GM18873 (cell line): Measurements from ENCODE around the gene SOX18.
A peak's percentile ranks its signal among the peaks of the same experiment; 100 is the strongest.

Experiments used
- ATAC-seq: cut with Tn5 transposase; IDR thresholded peaks from one replicate; pipeline ENCODE4 v1.9.1; 2021; ENCODE audit warnings: mild to moderate bottlenecking, moderate library complexity, moderate number of reproducible peaks; ENCODE audit not compliant: unreplicated experiment, low FRiP score

The SOX18 gene

GRCh38 chr20:64069209-64069613, 19.8 kb upstream of the SOX18 start:
- no peak for ATAC-seq

DNA sequence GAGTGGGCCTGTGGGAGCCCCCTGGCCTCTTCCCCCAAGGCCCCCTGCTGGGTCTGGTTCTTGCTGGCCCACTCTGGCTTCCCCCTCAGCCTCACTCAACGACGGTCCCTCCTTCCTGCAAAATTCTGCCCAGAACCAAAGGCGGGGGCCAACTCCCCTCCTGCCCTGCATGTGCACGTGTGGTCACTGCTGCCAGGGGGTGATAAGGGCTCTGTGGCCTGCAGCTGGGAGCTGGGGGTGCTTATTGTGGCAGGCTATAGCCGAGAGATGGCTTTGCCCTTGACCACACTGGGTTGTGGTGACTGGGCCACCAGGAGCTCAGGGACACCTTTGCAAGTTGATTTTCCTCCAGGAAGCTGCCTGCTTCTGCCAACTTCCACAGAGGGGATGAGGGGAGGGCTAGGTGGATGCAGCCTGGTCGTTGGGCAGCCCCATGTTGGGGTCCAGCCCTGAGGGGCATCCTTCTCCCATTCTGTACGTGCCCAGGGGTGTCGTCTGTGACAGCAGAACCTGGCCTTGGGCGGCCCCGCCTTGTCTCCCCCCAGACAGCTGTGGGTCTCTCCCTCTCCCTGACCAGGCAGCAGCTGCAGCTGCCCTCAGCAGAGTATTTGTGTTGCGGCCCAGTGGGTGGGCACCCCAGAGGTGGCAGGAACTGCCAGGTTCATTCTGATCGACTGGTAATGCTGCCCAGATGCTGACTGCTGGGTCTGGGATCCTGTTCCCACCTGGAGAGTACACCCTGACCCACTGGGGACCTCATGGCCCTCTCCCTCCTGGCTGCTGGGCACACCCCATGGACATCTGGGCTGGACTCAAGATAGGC, 19.2 kb upstream of the SOX18 start:
- ATAC-seq = no peak

DNA sequence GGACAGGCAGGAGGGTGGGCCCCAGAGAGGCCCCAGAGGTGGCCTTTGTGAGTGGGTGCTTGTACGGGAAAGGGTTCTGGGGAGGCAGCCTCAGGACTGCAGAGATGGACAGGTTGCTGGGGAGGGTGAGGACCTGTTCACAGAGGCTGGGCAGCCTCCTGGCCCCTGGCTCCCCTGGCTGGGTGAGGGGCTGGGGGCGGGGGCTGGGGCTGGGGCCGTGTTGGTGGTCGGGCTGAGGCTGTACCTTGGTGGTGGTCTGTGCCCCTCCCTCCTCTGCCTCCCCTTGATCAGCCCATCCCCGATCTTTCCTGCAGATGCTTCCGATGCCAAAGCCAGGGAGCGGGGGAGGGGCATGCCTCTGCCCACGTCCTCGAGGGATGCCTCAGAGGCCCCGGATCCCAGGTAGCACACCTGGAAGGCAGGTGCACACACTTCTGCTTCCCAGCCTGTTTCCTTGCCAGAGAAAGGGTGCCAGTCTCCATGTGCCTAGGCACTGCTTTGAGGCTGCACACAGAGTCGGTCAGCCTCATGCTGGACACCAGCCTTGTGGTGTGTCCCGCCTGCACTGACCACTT, 18.4 kb upstream of the SOX18 start:
- no peak for ATAC-seq

- ATAC-seq = no peak
Measured at GRCh38 chr20:64067005-64067632, 17.7 kb upstream of the SOX18 start.

DNA sequence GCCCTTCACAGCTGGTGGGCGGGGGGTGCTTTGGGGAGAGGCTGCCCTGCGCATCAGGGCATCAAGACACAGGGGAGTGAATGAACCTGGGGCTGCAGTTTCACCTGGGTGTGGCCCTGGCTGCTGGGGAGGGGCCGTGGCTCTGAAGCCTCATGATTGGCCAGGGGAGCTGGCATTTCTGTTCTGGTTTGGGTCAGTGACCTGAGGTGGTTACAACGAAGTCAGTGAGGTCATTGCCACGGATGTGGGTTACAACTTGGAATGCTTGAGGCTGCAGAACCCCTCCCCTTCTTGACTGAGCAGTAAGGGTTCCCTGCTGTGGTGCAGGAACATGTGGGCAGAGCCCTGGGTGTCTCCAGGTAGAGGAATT, 16.5 kb upstream of the SOX18 start:
- peak; percentile 39 for ATAC-seq

DNA sequence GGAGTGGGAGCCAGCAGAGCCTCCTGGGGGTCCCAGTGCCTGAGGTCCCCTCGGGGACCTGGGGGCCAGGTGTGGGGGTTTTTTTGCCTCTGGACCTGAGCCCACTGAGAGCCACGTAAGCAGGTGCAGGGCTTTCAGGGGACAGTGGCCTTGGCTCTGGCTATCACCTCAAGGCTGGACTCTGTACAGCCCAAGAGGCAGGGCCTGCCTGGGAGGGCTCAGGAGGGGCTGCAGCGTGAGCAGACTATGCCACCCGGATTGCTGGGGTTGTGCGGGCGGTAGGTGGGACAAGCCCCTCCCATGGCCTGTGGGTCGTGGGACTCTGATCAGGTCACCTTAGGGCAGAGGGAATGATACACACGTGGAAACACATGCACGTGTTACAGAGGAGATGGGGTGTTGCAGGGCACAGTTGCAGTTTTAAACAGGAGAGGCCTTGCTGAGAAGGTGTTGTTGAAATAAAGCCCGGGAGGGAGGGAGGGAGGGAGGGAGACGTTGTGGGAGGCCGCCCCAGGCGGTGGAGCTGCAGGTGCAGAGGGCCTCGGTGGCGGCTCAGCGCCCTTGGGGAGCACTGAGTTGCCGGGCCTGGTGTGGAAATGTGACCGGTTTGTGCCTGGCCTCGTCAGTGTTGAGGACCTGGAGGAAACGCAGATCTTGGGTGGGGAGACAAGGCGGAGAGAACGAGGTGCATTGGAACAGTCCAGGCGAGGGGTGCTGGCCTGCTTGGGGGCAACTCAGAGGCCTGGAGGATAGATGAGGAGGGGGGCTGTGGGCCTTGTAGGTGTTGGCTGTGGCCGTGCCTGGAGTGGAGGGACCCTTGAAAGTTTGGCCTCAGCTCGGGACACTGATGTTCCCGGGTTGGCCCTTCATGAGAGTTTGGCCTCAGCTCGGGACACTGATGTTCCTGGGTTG, 15.9 kb upstream of the SOX18 start:
- no peak for ATAC-seq

DNA sequence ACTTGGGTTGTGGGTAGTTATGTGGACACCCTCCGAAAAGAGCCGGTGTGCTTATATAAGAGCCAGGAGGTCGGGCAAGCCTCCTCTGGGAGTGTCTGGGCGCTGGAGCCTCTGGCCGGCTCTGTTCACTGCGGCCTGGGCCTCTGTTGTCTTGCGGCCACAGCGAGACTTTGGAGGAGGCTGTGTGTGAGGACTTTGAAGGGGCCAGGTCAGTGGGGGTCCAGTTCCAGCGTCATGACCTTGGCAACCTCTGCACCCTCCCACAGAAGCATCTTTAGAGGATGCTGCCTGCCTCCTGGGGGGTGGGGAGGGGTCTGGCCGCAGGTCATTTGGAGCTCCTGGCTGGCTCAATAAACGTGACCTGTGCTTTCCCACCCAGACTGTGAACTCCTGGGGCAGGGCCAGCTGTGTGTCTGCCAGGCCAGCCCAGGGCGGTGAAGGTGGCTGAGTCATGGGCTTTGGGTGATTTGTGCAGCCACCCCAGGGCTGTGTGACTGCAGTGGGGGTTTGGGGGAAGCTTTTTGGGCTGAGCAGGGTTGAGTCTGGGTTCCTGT, 14.8 kb upstream of the SOX18 start:
- no peak for ATAC-seq

DNA sequence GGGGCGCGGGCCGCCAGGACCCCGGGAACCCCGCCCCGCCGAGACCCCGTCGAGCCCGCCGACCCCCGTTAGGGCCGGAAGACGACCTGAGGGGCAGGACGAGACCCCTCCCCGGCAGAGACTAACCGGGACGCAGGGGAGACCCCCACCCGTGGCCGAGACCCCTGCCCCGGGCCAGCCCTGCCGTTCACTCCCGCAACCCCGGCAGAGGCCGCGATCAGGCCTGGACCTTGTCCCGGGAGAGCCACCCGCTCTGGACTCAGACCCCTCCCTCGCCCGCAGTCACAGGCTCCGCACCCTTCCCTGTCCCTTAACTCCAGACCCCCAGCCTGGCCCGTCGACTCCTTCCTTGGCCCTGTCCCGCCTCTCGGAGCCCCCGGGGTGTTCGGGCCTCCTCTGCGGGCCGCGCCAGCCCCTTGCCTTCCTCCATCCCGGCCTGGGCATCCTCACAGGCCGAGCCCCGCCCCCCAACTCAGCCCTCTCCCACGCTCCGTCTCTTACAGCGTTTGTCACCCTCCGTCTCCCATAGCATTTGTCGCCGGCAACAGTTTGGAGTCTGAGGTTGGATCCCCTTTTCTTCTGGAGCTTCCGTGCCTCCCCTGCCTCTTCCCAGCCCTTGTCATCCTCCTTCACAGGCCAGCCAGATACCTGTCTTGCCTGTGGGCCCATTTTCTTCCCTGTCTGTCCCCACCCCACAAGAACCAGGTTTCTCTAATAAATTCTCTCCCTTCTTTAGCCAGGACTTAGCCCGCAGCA, 14.1 kb upstream of the SOX18 start:
- no peak for ATAC-seq

DNA sequence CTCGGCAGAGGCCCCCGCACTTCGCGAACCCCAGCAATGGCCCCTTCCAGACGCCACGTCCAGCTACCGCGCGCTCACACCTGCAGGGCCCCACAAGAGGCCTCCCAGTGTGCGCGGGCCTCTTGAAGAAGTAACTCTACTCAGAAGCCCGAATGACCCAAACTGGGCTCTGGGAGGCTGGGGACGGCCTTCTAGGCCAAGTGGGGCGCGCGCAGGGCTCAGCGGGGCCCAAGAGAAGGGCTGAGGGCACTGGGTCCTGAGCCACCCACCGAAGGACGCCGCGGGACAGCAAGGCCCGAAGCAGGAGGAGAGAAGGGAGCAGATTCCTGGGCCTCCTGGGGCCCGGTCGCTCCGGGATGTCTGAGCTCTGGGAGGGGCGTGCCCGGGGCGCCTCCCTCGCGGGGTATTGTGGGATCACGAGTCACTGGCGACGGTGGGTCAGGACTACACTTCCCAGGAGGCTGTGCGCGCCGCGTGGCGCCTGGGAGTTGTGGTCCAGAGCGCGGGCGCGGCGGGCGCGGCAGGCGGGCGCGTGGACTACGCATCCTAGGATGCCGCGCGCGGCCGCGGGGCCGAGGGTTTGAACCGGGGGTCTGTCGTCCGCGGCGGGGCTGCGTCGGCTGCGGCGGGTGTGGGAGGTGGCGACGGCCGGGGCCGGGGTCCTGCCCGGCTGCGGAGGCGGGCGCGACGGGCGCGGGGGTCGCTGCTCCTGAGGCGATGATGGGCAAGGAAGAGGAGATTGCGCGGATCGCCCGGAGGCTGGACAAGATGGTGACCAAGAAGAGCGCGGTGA, 13.4 kb upstream of the SOX18 start, which contains the start of gene TCEA2:
Gene TCEA2 (plus strand): TSS at position 603 of the 793 bp plus-strand sequence. CDS start 115 bp downstream, at position 718.
- peak; percentile 77 for ATAC-seq

GRCh38 chr20:64062276-64062595, 12.8 kb upstream of the SOX18 start:
- ATAC-seq = no peak

- ATAC-seq = no peak
Measured at GRCh38 chr20:64058536-64058935, 9.1 kb upstream of the SOX18 start.

DNA sequence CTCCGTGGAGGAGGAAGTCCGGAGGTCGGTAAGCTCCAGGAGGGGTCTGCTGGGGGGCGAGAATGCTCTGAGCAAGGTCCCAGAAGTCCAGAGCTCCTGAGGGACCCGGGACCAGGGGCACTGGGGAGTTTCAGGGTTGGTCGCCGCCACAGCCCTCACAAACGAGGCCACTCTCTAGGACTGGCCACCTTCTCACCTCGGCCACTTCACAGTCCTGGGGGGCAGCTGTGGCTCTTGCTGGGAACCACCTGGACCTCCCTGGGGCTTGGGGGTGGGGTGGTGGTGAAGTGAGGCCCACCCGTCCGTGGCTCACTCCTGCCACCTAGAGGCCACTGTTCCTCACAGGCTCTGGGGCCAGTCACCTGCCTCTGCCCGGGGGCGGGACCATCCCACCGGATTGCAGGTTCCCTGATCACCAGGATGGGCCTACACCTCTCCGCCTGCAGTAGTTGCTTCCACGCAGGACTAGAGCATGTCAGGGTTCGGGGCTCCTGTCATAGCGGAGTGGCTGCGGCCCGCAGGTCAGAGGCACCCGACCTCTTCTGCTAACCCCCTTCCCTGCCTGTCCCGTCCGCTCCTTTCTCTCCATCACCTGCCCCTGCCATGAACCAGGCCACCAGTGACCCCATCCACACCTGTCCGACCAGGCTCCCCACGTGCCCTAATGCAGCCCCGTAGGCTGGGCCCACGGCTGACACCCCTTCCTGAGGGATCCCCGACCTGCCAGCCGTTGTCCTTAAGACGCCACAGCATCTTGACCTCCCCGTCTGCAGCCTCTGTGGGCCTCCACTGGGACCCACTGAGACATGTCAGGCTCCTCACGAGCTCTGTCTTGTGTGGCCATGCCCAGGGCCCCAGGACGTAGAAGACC, 8.4 kb upstream of the SOX18 start:
- ATAC-seq = no peak

- no peak for ATAC-seq
Measured at GRCh38 chr20:64056889-64057627, 7.6 kb upstream of the SOX18 start.

DNA sequence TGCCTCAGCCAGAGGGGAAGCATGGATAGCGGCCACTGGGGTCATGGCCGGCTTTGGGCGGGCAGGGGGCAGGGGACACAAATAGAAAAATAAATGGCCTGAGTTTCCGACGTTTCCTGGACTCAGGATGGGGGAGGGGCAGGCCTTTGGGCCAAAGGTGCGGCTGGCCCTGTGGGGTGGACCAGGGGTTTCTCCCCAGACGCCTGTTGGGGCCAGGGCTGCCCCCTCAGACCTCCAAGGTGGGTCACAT, 7.1 kb upstream of the SOX18 start:
- no peak for ATAC-seq

DNA sequence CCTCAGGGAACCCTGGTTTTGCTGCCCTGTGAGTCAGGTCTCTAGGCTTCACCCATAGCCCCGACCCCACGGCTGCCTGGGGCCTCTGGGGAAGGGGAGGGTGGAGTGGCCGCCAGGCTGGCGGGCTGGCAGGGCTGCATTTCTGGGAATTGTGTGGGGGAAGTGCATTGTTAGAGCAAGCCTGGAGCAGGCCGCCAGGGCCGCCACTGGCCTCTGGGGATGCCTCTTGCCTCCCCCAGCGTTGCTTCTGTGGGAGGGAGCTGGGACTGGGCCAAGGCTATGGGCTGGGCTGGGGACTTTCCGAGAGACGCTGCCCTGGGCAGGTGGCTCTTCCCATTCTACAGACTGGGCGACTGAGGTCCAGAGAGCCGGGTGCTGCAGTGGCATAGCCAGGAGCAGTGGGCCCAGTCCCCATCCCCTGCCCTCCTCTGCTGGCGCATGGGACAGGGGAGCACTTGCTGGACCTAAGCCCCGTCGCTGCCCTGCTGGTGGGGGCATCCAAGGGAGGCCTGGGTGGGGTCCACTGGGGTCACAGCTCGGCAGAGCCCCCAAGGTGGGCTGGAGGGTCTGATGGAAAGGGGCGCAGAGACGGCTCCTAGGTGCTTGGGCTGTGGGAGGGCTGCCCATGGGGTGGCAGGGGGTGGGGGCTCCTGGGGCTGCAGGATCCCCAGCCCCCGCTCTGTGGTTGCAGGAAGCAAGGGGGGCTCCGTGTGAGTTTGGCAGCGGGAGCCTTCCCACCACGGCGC, 6.6 kb upstream of the SOX18 start:
- ATAC-seq = no peak

GRCh38 chr20:64055396-64055892, 6.0 kb upstream of the SOX18 start:
- no peak for ATAC-seq
